GM19468 (cell line): ENCODE results near the gene PGBD4.
A peak's percentile ranks its signal among the peaks of the same experiment; 100 is the strongest.

Experiments used
- ATAC-seq: cut with Tn5 transposase; IDR thresholded peaks from one replicate; pipeline ENCODE4 v1.9.1; 2021; ENCODE audit warnings: mild to moderate bottlenecking, moderate library complexity, moderate number of reproducible peaks; ENCODE audit not compliant: unreplicated experiment; ENCODE audit errors: extremely low read depth

Gene PGBD4

DNA sequence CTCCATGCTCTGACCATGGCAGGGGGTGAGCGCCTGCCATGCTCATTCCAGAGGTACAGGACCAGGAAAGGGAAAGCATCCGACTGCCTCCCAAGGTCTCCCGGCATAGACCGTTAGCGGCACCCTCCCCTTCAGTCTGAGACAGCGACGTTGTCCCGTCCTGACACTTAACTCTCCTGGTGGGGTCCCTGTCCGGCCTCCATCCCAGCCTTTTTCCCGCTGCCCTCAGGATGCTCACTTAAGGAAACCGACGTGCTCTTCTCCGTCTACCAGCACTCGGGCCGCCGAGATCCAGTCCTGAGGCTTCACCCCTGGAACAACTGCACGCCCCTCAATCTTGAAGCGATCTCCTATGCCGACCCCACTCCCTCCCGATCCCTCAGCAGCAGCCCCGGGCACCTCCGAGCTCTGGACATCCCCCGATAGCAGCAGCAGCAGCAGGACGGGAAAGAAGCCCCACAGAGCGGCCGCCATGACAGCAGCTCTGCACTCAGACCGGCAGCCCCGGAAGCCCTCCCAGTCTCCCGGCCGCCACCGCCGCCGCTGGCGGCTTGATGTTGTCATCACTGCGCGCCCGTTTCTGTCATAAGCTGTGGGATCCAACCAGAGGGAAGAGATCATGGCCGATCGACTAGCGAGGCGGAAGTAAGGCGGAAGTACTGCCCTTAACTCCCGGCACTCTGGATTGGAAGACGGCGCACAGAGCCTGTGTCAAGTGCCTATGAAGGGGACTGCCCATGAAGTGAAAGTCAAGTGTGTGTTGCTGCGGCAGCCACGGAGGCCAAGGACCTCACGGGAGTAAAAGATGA lies at the start of gene PGBD4, which contains the start of gene EMC7:
PGBD4 (plus strand) TSS at position 718 of the 809 bp plus-strand sequence. CDS start 449 bp downstream, outside the sequence.
EMC7 (minus strand) TSS at position 497 of the 809 bp plus-strand sequence; CDS start at position 474, 23 bp downstream.
- peak; percentile 93 for ATAC-seq

DNA sequence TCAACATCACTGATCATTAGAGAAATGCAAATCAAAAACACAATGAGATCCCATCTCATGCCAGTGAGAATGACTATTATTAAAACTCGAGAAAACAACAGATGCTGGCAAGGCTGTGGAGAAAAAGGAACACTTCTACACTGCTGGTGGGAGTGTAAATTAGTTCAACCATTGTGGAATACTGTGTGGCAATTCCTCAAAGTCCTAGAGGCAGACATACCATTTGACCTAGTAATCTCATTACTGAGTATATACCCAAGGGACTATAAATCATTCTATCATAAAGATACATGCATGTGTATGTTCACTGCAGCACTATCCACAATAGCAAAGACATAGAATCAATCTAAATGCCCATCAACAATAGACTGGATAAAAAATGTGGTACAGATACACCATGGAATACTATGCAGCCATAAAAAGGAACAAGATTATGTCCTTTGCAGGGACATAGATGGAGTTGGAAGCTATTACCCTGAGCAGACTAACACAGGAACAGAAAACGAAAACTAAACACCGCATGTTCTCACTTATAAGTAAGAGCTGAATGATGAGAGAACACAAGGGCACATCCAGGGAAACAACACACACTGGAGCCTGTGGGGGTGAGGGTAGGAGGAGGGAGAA lies 47.7 kb upstream of the PGBD4 start:
- no peak for ATAC-seq

GRCh38 chr15:34055868-34056595 lies 45.9 kb upstream of the PGBD4 start:
- no peak for ATAC-seq

- no peak for ATAC-seq
These were observed 45.0 kb upstream of the PGBD4 start for GRCh38 chr15:34056911-34057310.

GRCh38 chr15:34059476-34059875 lies 42.4 kb upstream of the PGBD4 start:
- ATAC-seq: no peak

DNA sequence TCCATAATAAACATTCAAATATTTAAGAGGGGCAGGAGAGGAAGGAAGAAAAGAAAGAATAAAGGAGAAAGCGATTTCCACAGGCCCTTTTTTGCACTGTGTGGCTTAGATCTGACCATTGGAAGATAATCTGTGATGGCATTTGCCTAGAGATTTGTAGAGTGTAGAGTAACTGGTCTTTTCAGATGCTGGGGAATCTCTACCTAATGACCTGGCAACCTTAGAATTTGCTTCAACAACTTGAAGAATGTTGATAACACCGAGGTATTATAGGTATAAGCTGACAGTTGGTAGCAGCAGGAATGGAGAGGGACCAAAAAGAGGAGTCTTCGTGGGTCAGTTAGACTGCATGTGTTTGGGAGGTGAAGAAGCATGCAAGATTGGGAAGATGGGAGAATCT lies 41.9 kb upstream of the PGBD4 start:
- no peak for ATAC-seq

DNA sequence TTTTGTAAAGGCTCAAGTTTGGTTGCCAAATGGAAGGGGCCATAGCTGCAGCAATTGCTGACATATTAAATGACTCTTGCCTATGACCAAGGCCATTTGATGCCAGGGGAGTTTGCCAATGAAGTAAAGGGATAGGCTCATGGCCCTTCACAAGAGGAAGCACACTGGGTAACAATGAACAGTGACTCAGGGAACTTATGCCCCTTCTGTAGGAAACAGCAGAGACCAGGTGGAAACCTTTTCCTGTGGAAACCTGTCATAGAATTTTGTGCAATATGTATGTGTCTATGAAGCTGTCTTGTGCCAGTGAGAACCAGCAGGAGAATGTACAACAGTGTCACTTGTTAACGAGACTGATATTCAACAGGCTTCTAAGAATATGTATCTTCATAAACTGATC lies 37.4 kb upstream of the PGBD4 start:
- ATAC-seq: no peak

DNA sequence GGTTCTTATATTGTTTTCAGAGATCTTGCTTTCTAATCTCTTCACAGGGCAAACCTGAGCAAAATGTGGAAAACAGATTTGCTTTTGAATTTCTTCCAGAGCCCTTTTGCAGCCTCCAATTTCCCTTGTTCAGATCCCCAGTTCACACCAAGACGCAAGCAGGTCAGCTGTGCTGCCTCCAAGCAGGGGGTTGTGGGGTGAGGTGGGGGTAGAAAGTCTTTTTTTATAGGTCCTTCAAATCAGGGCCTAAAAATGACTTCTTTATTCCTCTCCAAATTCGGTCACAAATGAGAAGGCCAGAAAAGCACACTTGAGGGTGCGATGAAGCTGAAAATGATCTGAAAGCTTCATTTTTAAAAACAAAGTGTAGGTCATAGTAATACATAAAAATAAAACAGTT lies 36.6 kb upstream of the PGBD4 start:
- ATAC-seq: no peak

DNA sequence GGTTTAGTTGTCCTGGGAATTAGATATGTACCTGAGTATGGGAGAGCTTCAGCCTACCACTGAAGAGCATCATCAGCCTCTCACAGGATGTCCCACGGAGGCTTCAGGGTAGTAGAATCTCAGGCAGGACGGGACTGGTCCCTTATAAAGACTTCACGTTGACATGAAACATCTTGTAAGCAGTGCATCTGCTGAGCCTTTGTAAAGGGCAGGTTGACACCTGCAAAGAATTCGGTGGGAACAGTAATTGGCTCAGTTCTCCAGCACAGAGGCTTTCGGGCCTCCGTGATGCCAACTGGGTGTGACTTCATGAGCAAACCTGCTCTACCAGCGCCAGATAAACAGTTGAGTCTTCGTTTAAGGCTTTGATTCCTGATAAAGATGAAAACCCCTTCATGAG lies 35.9 kb upstream of the PGBD4 start:
- no peak for ATAC-seq

- ATAC-seq: no peak
These were observed 31.9 kb upstream of the PGBD4 start for GRCh38 chr15:34070003-34070402.

DNA sequence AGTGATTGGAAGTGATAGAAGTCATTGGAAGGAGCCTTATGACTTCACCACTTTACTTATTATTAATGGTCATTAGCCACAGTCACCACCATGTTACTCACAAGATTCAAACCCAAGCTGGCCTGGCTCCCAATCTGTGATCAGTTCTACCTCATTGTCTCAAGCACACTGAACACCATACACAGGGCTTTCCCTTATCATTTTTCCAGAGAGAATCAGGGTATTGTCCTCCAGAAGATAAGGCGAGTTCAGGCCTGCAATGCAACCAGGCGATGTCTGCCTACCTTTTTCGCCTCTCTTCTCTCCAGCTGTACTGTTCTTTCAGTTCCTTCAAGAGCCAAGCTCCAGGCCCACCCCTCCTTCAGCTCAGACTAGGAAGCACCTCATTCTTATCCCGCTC lies 25.1 kb upstream of the PGBD4 start:
- no peak for ATAC-seq

GRCh38 chr15:34078900-34079299 lies 23.0 kb upstream of the PGBD4 start:
- no peak for ATAC-seq

DNA sequence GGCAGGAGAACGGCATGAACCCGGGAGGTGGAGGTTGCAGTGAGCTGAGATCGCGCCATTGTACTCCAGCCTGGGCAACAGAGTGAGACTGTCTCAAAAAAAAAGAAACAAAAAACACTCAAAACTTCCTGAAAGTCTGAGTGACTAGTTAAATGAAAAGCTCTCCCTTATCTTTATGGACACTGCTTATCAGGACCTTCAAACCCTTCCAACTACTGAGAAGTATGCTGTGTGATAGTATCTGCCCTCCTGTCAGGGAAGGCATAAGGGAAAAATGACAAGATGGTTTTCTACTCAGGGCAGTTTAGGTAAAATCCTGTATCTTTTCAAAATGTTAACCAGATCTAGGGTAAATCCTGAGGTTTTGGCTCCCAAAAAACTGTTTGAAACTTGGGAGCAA lies 22.0 kb upstream of the PGBD4 start:
- ATAC-seq: no peak

GRCh38 chr15:34084086-34084485 lies 17.8 kb upstream of the PGBD4 start:
- ATAC-seq: no peak

DNA sequence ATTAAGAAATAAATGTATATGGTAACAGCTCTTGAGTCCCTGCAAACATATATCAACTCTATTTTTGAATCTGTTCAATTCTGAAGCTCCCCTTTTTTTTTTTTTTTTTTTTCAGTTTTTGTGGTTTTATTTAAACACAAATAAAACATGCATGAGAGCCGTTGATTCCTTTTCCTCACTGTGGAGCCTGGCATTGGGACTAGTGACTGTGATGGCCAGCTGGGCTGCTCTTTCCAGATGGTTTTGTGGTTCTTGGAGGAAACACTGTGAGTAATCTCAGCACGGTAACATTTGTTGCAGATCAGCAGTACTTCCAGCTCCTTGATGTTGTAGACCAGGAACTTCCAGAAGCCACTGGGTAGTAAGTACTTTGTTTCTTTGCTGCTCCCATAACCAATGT lies 16.1 kb upstream of the PGBD4 start:
- no peak for ATAC-seq

GRCh38 chr15:34099914-34100313 lies 2.0 kb upstream of the PGBD4 start:
- ATAC-seq: no peak

- no peak for ATAC-seq
These were observed 467 bp downstream of the PGBD4 start for GRCh38 chr15:34102175-34102925.

GRCh38 chr15:34106423-34106822 lies 4.5 kb downstream of the PGBD4 start:
- no peak for ATAC-seq

- no peak for ATAC-seq
These were observed 5.4 kb downstream of the PGBD4 start for GRCh38 chr15:34107315-34107714.
